Activated CD4-positive, alpha-beta T cell treated with anti-CD3 and anti-CD28 coated beads, Interleukin-2, amount 50 U/mL, for 24 hours (primary cell): ENCODE data around the gene CDH9.
"Not testable (repeated sequence)": the region's sequence is repeated elsewhere in the genome, so short reads cannot be mapped to it uniquely, and the experiment has no call there.

Experiments used
- DNase-seq, 2 donors: peaks; one replicate each; pipeline ENCODE4 v3.0.0-alpha.2; 2020; ENCODE audit warnings: low read depth in 1 of 2, low spot score in 1 of 2

Gene CDH9

GRCh38 chr5:26959290-26959689 is 79.1 kb downstream of the CDH9 start:
- DNase-seq, result no peak

GRCh38 chr5:26955161-26955560 is 83.2 kb downstream of the CDH9 start:
- no peak for DNase-seq

- no peak for DNase-seq
Observed at GRCh38 chr5:26948921-26949320, 89.5 kb downstream of the CDH9 start.

DNA sequence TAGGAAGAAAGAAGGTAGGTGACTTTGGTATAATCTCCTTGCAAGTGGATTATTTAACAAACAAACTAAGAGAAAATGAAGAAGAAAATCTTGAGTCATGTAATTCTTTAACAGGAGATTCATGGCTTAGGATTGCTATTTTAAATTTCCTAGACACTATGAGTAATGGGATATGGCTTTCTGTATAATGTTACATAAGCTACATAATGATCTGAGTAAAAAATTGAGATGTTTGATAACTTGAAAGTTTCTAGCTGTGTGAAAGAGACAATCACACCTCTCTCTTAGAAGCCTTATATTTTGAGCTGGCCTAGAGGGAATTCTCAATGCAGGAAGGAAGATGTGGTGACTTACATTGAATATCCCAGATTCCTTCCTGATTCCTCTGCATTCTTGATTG is 92.5 kb downstream of the CDH9 start:
- DNase-seq, result no peak

DNA sequence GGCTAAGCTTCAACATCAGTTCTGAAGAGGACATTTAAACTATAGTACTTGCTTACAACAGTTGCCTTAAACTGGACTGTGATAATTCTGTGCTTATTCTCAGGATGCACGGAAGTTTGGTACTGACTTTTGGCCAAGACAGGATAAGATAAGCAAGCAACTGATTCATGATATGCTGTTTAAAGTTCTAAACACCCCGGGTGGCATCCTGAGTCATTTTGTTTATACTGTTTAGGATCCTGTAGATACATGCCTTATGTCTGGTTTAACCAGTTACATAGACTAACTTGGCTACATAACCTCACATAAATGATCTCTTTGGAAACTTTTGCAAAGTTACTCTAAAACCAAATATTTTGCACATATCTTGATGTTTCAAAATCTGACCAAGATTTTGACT is 95.9 kb downstream of the CDH9 start:
- DNase-seq, result no peak

- DNase-seq, result no peak
Observed at GRCh38 chr5:26940994-26941393, 97.4 kb downstream of the CDH9 start.

- no peak for DNase-seq
Observed at GRCh38 chr5:26932238-26932637, 106.1 kb downstream of the CDH9 start.

DNA sequence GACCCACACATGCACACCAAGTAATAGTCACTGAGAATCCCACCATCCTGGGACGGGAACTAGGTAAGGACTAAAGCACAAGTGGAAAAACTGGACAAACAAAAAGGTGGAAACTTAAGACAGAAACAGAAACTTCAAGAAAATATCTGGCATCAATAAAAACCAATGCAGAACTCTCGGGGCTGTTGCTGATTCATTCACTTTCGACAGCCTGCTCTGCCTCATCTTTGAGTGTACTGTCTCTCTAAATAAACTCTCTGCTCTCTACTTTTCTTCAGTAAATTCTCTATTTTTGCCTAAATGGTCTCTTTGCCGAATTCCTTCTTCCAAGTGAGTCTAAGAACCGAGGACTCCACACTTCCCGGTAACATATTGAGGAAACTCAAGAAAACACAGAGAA is 116.9 kb downstream of the CDH9 start:
- no peak for DNase-seq

DNA sequence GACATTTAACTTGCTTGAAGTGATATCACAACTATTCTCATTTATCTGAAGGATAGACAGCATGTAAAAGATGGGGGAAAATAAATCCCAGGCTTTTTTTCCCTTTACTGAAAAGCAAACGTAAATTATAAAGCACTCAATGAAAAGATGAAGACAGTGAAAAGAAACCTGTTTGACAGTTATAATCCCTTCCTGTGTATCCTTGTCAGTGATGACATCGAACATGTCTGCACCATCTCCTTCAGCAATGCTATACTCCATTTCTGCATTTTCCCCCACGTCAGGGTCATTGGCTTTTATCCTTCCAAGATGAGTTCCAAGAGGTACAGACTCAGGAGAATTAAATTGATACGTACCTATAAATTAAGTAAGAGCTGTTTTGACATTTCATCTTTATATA is 134.9 kb downstream of the CDH9 start:
- no peak for DNase-seq

DNA sequence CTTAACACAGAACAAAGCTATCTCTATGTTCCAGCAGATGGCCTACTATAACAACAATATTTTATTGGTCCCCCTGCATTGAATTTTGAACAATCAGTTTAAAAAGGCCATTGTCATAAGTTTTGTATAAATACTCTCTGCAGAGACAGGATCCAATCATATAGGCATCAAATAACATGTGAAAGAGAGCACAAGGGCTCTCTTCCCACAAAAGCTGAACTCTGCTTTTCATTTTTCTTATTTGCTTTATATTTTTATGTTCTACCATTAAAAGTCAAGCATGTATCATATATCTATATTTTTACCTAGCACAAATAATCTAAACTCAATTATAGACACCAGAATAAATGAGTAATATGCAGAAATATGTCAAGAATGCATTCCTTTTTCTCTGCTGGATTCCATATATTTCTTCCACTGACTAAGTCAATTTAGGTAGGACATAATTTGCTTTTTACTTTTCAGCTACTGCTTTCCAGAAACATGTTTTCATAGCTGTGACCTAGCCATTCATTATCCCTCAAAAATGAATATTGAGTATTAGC is 143.6 kb downstream of the CDH9 start:
- no peak for DNase-seq

GRCh38 chr5:26893078-26893477 is 145.3 kb downstream of the CDH9 start:
- no peak for DNase-seq

GRCh38 chr5:26889815-26890214 is 148.6 kb downstream of the CDH9 start:
- DNase-seq, result no peak

DNA sequence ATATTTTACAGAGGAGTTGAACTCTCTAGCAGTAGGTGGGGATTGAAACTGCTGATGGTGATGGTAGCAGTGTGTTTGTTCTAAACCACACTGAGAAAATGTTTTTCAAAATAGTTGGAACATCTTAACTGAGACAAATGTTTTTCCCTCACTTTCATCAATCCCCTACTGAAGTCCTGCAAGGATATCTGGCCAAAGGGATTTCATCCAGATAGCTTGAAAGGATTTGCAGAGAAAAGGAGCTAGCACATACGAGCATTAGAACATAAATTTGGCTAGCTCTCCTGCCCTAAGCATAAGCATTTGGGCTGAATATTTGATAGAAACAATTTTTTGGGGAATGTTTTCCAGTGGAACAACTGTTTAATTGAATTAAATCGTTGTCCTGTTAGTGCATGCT is 153.9 kb downstream of the CDH9 start:
- no peak for DNase-seq

- DNase-seq, result no peak
Observed at GRCh38 chr5:26883375-26883774, 155.0 kb downstream of the CDH9 start.

DNA sequence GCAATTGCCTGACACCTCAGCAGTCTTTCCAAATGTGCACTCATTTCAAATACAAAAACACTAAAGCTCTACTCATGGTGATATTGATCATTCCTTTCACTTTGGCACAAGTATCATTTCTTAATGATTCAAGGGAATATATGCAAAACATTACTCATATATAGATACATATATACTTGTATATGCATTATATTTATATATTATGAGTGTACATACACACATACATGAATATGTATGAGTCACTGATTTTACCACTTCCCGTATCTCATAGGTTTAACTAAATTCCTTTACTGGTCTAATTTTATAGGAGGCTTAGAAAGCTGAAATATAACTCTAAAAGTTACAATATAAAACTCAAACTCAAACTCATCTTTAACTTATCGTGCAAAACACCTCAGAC is 156.5 kb downstream of the CDH9 start:
- DNase-seq, result no peak

DNA sequence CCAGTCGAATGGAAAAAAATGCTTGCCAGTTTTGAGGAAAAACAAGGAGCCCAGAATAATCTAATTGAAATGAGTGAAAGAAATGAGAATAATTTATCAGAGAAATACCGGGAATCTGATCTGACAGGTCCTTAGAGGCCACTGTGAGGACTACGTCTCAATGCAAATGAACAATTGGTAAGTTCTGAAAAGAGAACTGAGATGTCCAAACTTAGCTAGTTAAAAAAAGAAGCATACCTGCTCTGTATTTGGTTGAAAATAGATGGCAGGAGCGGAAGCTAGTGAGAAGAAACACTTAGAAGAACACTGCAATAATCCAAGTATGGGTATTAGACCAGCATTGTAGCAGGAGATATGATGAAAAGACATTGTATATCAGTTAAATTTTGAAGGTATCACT is 161.2 kb downstream of the CDH9 start:
- DNase-seq, result no peak

DNA sequence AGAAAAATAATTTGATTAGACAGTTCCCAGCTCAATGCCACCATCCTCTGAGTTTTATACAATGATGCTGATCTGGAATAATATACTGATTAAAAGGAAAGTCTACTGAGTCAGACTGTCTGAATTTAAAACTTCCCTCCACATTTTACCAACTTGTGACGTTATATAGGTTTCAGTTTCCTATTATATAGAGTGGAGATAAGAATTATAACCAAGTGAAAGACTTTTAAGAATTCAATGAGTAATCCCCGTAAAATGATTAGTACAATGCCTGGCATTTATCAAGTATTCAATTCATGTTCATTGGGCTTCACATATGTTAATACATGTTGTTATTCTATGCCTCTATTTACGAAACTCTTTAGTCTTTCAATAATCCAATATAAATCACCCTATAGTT is 166.0 kb downstream of the CDH9 start:
- no peak for DNase-seq

DNA sequence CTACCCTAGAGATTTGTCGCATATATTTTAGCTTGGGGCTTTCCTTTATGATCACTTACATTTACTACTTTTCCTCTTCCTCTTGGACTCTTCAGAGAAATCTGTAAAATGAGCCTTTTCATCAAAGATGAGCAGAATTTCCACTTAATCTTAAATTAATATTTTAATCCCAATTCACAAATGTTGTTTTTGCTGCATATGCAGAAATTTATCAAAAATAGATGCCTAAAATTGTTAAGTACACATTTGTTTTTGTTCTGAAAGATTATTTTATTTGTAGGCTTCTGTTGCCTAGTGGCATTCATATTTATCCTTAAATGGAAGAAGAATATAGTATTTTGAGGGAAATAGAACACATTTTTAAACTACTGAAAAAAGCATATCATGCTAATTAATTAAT is 168.6 kb downstream of the CDH9 start:
- no peak for DNase-seq

- no peak for DNase-seq
Observed at GRCh38 chr5:26868504-26868903, 169.9 kb downstream of the CDH9 start.

GRCh38 chr5:26864061-26864460 is 174.3 kb downstream of the CDH9 start:
- no peak for DNase-seq

DNA sequence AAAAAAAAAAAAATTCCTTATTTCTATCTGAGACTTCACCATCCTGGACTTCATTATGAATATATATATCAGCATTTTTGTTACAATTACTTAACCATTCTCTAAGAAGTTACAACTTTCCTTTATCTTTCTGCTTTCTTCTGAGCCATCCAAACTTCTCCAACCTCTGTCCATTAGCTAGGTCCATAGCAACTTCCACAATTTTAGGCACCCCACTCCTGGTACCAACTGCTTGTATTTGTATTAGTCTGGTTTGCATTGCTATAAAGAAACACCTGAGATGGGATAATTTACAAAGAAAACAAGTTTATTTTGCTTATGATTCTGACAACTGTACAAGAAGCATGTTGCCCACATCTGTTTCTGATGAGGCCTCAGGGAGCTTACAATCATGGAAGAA is 182.1 kb downstream of the CDH9 start:
- DNase-seq, result no peak

DNA sequence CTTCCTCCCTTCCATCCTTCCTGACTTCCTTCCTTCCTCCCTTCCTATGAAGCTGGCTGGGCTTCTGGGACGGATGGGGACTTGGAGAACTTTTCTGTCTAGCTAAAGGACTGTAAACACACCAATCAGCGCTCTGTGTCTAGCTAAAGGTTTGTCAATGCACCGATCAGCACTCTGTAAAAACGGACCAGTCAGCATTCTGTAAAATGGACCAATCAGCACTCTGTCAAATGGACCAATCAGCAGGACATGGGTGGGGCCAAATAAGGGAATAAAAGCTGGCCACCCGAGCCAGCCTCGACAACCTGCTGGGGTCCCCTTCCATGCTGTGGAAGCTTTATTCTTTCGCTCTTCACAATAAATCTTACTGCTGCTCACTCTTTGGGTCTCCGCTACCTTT is 185.9 kb downstream of the CDH9 start:
- DNase-seq, result not testable (repeated sequence)

GRCh38 chr5:26847041-26847736 is 191.2 kb downstream of the CDH9 start:
- no peak for DNase-seq
